ENCODE data around the gene ADAM17. TPM values are rescaled to one million over a fixed set of nuclear protein-coding genes. Genes with fewer than 3 reads are reported as not detected.

ADAM17 gene
- polyA plus RNA-seq, 1 donor = 21.1 TPM

Other genes with a start within 250 kb of the ADAM17 start
- 49.6 TPM for gene ITGB1BP1, start 132.3 kb downstream of the ADAM17 start, polyA plus RNA-seq
- 32.2 TPM for gene CPSF3, start 132.2 kb downstream of the ADAM17 start, polyA plus RNA-seq
- gene IAH1, start 81.3 kb downstream of the ADAM17 start, polyA plus RNA-seq = 43.4 TPM
- 234 TPM for gene YWHAQ, start 75.2 kb upstream of the ADAM17 start, polyA plus RNA-seq